Measurements from ENCODE around the gene AGBL3.

DNA sequence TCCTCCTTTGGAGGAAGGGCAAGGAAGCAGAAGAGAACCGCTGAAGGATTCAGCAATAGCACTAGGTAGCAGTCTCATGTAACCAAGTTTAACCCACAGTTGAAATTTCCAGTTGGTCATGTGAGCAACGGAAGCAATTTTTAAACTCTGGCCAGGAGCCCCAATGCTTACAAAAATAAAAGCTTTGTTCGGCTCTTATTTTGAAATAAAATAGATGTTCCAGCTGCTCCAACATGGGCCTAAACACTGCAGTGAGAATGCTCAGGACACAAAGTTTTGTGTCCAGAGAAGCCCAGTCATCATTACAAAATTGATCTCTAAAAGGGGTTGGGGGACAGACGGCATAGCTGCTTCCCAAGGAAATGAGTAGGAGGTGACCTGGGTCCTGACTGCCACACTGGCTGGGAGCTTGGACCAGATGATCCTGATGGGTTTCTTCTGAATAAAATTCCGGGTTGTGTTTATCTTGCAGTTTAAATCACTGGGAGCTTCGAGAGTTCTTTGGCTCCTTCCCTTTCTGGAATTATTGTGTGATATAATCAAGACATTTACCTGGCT is 161.1 kb downstream of the AGBL3 start:
- TF ChIP-seq EZH2 (IDR thresholded peaks at IDR 0.05) (no peak), POLR2AphosphoS5 (IDR thresholded peaks at IDR 0.05; ENCODE audit: borderline replicate concordance, low read depth, low read length) (no peak), FOXP2 (optimal IDR thresholded peaks at IDR 0.05; ENCODE audit: control extremely low read depth, extremely low read length, insufficient read depth) (no peak)

Data from SK-N-MC (cell line).